ENCODE results near the gene GORASP2. TPM values are rescaled to one million over a fixed set of nuclear protein-coding genes. Genes with fewer than 3 reads are reported as not detected.
"Not testable (repeated sequence)": the region's sequence is repeated elsewhere in the genome, so short reads cannot be mapped to it uniquely, and the experiment has no call there.

The GORASP2 gene
- total RNA-seq, 2 donors from 2014 or later = 90.9 to 104 TPM

DNA sequence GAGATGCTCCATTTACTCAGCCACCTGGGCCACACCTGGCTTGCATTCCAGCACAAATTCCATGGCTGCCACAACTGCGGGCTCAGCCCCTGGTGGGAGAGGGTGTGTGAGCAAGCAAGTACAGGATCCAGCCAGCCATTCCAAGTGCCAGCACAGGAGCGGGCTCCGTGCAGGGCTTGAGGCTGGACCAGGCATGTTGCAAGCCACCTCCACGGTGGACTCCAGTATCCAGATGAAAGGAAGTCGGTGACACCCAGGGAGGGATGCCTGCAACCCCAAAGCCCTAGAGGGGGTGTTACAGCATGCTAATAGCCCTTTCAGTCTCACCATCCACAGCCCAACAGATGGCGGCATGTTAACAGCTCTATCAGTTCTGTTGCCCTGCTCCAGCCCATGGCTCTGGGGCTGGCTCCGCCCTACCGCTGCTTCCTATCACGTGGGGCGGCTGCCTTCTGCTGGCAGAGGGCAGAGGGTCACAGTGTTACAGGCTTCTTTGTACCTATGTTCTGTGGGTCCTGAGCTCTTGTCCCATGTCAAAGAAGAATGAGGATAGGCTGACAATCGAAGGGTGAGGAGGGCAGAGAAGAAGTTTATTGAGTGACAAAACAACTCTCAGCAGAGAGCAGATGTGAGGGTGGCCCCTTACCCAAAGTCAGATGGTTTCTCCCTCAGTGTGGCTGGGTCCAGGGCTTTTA is 11.7 kb upstream of the GORASP2 start:
- Histone ChIP-seq H3K4me1 (ENCODE audit: control insufficient read depth, insufficient read depth, low read length) (no peaks in the 10 kb centered on the region), H3K4me3 (ENCODE audit: low read length) (peak overlapping the region; percentile 33), H3K27me3 (ENCODE audit: control insufficient read depth, insufficient read depth, low read length, poor library complexity, severe bottlenecking) (no peaks in the 10 kb centered on the region), H3K9ac (ENCODE audit: extremely low read depth, low read length, poor library complexity, severe bottlenecking) (no peak overlapping the region), H3K36me3 (ENCODE audit: control insufficient read depth, insufficient read depth, low read length) (no peaks in the 10 kb centered on the region), H3K9me3 (ENCODE audit: control insufficient read depth, low read length) (peaks cover 44% of the 10 kb centered on the region), H3K27ac (ENCODE audit: low read depth, low read length) (no peak overlapping the region)
- Mint-ChIP-seq H3K9me3 (peaks cover 68% of the 10 kb centered on the region), H3K27ac (peak overlapping the region; percentile 83), H3K36me3 (ENCODE audit: low read depth) (peaks cover 11% of the 10 kb centered on the region), H3K4me3 (peak overlapping the region; percentile 16), H3K27me3 (ENCODE audit: insufficient read depth) (peaks cover 15% of the 10 kb centered on the region), H3K4me1 (peaks cover 7% of the 10 kb centered on the region)
- peak; percentile 96 for DNase-seq
- TF ChIP-seq, protein P1, sequence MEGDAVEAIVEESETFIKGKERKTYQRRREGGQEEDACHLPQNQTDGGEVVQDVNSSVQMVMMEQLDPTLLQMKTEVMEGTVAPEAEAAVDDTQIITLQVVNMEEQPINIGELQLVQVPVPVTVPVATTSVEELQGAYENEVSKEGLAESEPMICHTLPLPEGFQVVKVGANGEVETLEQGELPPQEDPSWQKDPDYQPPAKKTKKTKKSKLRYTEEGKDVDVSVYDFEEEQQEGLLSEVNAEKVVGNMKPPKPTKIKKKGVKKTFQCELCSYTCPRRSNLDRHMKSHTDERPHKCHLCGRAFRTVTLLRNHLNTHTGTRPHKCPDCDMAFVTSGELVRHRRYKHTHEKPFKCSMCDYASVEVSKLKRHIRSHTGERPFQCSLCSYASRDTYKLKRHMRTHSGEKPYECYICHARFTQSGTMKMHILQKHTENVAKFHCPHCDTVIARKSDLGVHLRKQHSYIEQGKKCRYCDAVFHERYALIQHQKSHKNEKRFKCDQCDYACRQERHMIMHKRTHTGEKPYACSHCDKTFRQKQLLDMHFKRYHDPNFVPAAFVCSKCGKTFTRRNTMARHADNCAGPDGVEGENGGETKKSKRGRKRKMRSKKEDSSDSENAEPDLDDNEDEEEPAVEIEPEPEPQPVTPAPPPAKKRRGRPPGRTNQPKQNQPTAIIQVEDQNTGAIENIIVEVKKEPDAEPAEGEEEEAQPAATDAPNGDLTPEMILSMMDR (conservative IDR thresholded peaks at IDR 0.05) = no peak
- 92 to 100% methylated on average over 5 to 11 of the region's 11 CpGs for WGBS, 2 experiments (ENCODE audit: insufficient coverage in 1 of 2, insufficient read length in 1 of 2)

DNA sequence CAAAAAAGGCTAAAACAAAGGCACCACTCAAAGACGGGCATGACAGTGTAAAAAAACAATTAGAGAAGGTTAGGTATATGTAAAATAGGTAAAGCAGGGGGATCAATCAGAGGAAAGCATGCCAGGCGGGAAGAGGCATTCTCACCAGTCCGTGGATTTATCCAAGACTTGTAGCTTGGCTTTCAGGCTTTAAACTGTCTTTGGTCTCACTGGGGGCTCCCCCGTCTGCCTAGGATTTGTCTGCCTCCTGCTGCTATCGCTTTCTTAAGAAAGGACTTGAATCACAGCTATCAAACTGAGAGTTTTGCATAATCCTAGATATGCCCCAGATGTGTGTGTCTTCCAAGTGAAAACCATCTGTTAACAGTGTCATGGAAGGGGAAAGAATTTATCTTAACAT is 11.1 kb upstream of the GORASP2 start:
- H3K9ac ChIP-seq (ENCODE audit: extremely low read depth, low read length, poor library complexity, severe bottlenecking) = no peak overlapping the region

DNA sequence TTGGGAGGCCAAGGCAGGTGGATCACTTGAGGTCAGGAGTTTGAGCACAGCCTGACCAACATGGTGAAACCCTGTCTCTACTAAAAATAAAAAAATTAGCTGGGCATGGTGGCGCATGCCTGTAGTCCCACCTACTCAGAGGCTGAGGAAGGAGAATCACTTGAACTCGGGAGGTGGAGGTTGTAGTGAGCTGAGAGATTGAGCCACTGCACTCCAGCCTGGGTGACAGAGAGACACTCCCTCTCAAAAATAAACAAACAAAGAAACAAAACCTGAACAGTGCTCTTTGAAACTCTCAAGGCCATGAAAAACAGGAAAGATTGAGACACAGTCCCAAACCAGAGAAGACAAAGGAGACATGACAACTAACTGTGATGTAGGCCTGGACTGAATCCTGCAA is 7.2 kb upstream of the GORASP2 start:
- H3K36me3 ChIP-seq (ENCODE audit: control insufficient read depth, insufficient read depth, low read length); H3K27ac Mint-ChIP-seq; H3K27ac ChIP-seq (ENCODE audit: low read depth, low read length); DNase-seq; H3K9ac ChIP-seq (ENCODE audit: extremely low read depth, low read length, poor library complexity, severe bottlenecking); H3K27me3 ChIP-seq (ENCODE audit: control insufficient read depth, insufficient read depth, low read length, poor library complexity, severe bottlenecking); H3K4me3 ChIP-seq (ENCODE audit: low read length); H3K4me1 ChIP-seq (ENCODE audit: control insufficient read depth, insufficient read depth, low read length); H3K4me1 Mint-ChIP-seq; H3K27me3 Mint-ChIP-seq (ENCODE audit: insufficient read depth); H3K4me3 Mint-ChIP-seq: not testable (repeated sequence)
- H3K9me3 ChIP-seq (ENCODE audit: control insufficient read depth, low read length) = peaks cover 49% of the 10 kb centered on the region
- Mint-ChIP-seq H3K36me3 (ENCODE audit: low read depth) (peaks cover 11% of the 10 kb centered on the region), H3K9me3 (peaks cover 55% of the 10 kb centered on the region)
- 100% methylated on average over 2 of the region's 2 CpGs; no CpG with 5 or more reads in 1 of the 2 experiments for WGBS, 2 experiments (ENCODE audit: insufficient coverage in 1 of 2, insufficient read length in 1 of 2)

More for the DNA sequence above, 11.1 kb upstream of the GORASP2 start:
- Histone ChIP-seq H3K4me1 (ENCODE audit: control insufficient read depth, insufficient read depth, low read length) (no peaks in the 10 kb centered on the region), H3K36me3 (ENCODE audit: control insufficient read depth, insufficient read depth, low read length) (no peaks in the 10 kb centered on the region), H3K27me3 (ENCODE audit: control insufficient read depth, insufficient read depth, low read length, poor library complexity, severe bottlenecking) (no peaks in the 10 kb centered on the region), H3K9me3 (ENCODE audit: control insufficient read depth, low read length) (peaks cover 44% of the 10 kb centered on the region), H3K4me3 (ENCODE audit: low read length) (peak overlapping the region; percentile 33), H3K27ac (ENCODE audit: low read depth, low read length) (no peak overlapping the region)
- TF ChIP-seq, protein P1 (conservative IDR thresholded peaks at IDR 0.05) = no peak
- H3K4me1 Mint-ChIP-seq = peaks cover 7% of the 10 kb centered on the region
- H3K27me3 Mint-ChIP-seq (ENCODE audit: insufficient read depth) = peaks cover 15% of the 10 kb centered on the region
- 86 to 89% methylated on average over 5 of the region's 5 CpGs for WGBS, 2 experiments (ENCODE audit: insufficient coverage in 1 of 2, insufficient read length in 1 of 2)
- peaks cover 10% of the 10 kb centered on the region for H3K36me3 Mint-ChIP-seq (ENCODE audit: low read depth)
- H3K27ac Mint-ChIP-seq = peak overlapping the region; percentile 83
- peaks cover 65% of the 10 kb centered on the region for H3K9me3 Mint-ChIP-seq
- DNase-seq = peak; percentile 84
- peak overlapping the region; percentile 16 for H3K4me3 Mint-ChIP-seq
